Measurements from ENCODE around the gene CEP350. TPM values are rescaled to one million over a fixed set of nuclear protein-coding genes. Genes with fewer than 3 reads are reported as not detected.

The CEP350 gene
- polyA plus RNA-seq, 1 experiment, result 5.4 TPM

GRCh38 chr1:179968994-179969919 is 14.6 kb downstream of the CEP350 start:
- no peak for DNase-seq (ENCODE audit: low read depth)
- no peak overlapping the region for H3K4me3 ChIP-seq (ENCODE audit: low read depth, low read length)
- TF ChIP-seq CTCF (IDR thresholded peaks at IDR 0.05; ENCODE audit: insufficient read depth, low read depth, low read length), result no peak
- ChIA-PET POLR2A (no interaction called here), CTCF (no interaction called here)
- peaks cover 3% of the 10 kb centered on the region for H3K36me3 ChIP-seq (ENCODE audit: control insufficient read depth, insufficient read depth, low read length)
- H3K27me3 ChIP-seq (ENCODE audit: control insufficient read depth, insufficient read depth, low read length), result no peaks in the 10 kb centered on the region

GRCh38 chr1:179969962-179970361 is 15.4 kb downstream of the CEP350 start:
- ChIA-PET CTCF (no interaction called here), POLR2A (no interaction called here)
- DNase-seq (ENCODE audit: low read depth), result no peak
- H3K27me3 ChIP-seq (ENCODE audit: control insufficient read depth, insufficient read depth, low read length), result no peaks in the 10 kb centered on the region
- H3K4me3 ChIP-seq (ENCODE audit: low read depth, low read length), result no peak overlapping the region
- H3K36me3 ChIP-seq (ENCODE audit: control insufficient read depth, insufficient read depth, low read length), result peaks cover 3% of the 10 kb centered on the region
- TF ChIP-seq CTCF (IDR thresholded peaks at IDR 0.05; ENCODE audit: insufficient read depth, low read depth, low read length), result no peak

DNA sequence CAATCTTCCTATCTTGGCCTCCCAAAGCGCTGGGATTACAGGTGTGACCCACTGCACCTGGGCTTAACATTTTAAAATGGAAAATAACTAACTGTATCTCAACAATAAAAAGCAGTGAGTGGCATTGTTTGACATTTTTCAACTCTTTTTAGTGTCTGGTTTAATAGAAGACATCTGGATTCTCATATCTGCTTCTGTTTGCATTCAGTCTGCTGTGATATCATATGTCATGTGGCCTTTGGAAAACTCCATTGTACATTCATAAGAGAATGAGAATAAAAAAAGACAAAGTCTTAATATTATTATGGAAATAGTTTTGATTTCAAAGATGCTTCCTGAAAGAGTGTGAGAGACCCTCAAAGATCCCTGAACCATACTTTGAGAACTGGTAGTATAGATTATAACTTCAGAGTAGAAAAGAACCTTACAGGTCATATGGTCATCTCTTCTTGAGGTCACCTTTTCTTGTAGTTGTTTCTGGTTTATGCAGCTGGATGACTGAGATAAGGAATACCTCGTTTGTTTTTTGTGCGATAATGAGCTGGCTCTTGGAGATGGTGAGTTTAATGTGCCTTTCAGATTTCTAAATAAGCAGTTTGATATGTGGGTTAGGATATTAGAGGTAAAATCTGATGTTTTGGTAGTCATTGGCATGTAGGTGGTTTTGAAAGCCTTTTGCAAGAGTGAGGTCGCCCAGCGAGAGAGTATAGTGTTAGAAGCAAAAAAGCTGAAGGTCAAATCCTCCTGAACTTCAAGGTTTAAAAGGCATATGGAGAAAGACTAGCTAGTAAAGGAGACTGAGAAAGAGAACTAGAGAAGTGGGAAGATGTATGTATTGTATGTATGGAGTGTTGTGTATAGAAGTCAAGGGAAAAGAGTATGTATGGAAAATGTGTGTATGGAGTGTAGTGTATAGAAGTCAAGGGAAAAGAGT is 17.2 kb downstream of the CEP350 start:
- no peak for DNase-seq (ENCODE audit: low read depth)
- H3K36me3 ChIP-seq (ENCODE audit: control insufficient read depth, insufficient read depth, low read length), result peaks cover 3% of the 10 kb centered on the region
- POLR2A ChIA-PET, result no interaction called here
- no peak overlapping the region for H3K4me3 ChIP-seq (ENCODE audit: low read depth, low read length)
- TF ChIP-seq CTCF (IDR thresholded peaks at IDR 0.05; ENCODE audit: insufficient read depth, low read depth, low read length), result no peak
- CTCF ChIA-PET, result no interaction called here
- no peaks in the 10 kb centered on the region for H3K27me3 ChIP-seq (ENCODE audit: control insufficient read depth, insufficient read depth, low read length)

GRCh38 chr1:179973198-179974110 is 18.8 kb downstream of the CEP350 start:
- POLR2A ChIA-PET, result no interaction called here

More at GRCh38 chr1:179973198-179974110, 18.8 kb downstream of the CEP350 start:
- no peak for TF ChIP-seq CTCF (IDR thresholded peaks at IDR 0.05; ENCODE audit: insufficient read depth, low read depth, low read length)
- peaks cover 3% of the 10 kb centered on the region for H3K36me3 ChIP-seq (ENCODE audit: control insufficient read depth, insufficient read depth, low read length)
- no peak for DNase-seq (ENCODE audit: low read depth)
- H3K27me3 ChIP-seq (ENCODE audit: control insufficient read depth, insufficient read depth, low read length), result no peaks in the 10 kb centered on the region
- CTCF ChIA-PET, result no interaction called here
- no peak overlapping the region for H3K4me3 ChIP-seq (ENCODE audit: low read depth, low read length)

Data from BJ (cell line).